Activated CD8-positive, alpha-beta T cell treated with anti-CD3 and anti-CD28 coated beads for 36 hours (primary cell): Measurements from ENCODE around the gene WRAP53. TPM values are rescaled to one million over a fixed set of nuclear protein-coding genes. Genes with fewer than 3 reads are reported as not detected.
"Not testable (repeated sequence)": the region's sequence is repeated elsewhere in the genome, so short reads cannot be mapped to it uniquely, and the experiment has no call there.

ENCODE experiments used
- ATAC-seq: fragments of 200-7000 bp; cut with Tn5 transposase; one replicate; pipeline ENCODE4 v1.10.0; 2021; ENCODE audit warnings: mild to moderate bottlenecking, moderate library complexity
- CTCF ChIA-PET: fragments of 350-600 bp; sonication (Branson Sonifier 250); formaldehyde crosslinking; loops from one replicate; lab custom pipeline; 2021; ENCODE audit warnings: antibody characterized with exemption; lab: Charles Lee
- POLR2A ChIA-PET: fragments of 350-600 bp; sonication (Branson Sonifier 250); formaldehyde crosslinking; loops from one replicate; lab custom pipeline; 2021; ENCODE audit warnings: antibody characterized with exemption; lab: Charles Lee
- DNase-seq: peaks from one replicate; pipeline ENCODE4 v3.0.0-alpha.2; 2020
- H3K27ac Mint-ChIP-seq: one replicate; pipeline ENCODE4 v1.8.0; 2021; ENCODE audit warnings: mild to moderate bottlenecking, mixed read lengths
- H3K27me3 Mint-ChIP-seq: one replicate; pipeline ENCODE4 v1.8.0; 2021; ENCODE audit warnings: mixed read lengths
- H3K36me3 Mint-ChIP-seq: one replicate; pipeline ENCODE4 v1.8.0; 2021; ENCODE audit warnings: low read depth, mixed read lengths
- H3K4me1 Mint-ChIP-seq: one replicate; pipeline ENCODE4 v1.8.0; 2021; ENCODE audit warnings: low read depth, mixed read lengths
- H3K4me3 Mint-ChIP-seq: one replicate; pipeline ENCODE4 v1.8.0; 2021; ENCODE audit warnings: mild to moderate bottlenecking, moderate library complexity, mixed read lengths
- H3K9me3 Mint-ChIP-seq: one replicate; pipeline ENCODE4 v1.8.0; 2021; ENCODE audit warnings: mixed read lengths
- intact Hi-C: fragments of 100-400 bp; cut with micrococcal nuclease; formaldehyde crosslinking; loops from one replicate; pipeline ENCODE4 v1.10.0; 2022
- total RNA-seq, 2 experiments: library from RNA; stranded (reverse); gene quantifications; one replicate each; pipeline ENCODE4 v1.2.3, GENCODE V29; 2021
- TF ChIP-seq, protein P1 (sequence below): fragments of 200-600 bp; IDR thresholded peaks from one replicate; pipeline ENCODE4 v1.8.0; 2022; ENCODE audit warnings: antibody characterized with exemption, mild to moderate bottlenecking

Gene WRAP53
- 10 to 100 TPM; 27.5 to 28.6 TPM for total RNA-seq

DNA sequence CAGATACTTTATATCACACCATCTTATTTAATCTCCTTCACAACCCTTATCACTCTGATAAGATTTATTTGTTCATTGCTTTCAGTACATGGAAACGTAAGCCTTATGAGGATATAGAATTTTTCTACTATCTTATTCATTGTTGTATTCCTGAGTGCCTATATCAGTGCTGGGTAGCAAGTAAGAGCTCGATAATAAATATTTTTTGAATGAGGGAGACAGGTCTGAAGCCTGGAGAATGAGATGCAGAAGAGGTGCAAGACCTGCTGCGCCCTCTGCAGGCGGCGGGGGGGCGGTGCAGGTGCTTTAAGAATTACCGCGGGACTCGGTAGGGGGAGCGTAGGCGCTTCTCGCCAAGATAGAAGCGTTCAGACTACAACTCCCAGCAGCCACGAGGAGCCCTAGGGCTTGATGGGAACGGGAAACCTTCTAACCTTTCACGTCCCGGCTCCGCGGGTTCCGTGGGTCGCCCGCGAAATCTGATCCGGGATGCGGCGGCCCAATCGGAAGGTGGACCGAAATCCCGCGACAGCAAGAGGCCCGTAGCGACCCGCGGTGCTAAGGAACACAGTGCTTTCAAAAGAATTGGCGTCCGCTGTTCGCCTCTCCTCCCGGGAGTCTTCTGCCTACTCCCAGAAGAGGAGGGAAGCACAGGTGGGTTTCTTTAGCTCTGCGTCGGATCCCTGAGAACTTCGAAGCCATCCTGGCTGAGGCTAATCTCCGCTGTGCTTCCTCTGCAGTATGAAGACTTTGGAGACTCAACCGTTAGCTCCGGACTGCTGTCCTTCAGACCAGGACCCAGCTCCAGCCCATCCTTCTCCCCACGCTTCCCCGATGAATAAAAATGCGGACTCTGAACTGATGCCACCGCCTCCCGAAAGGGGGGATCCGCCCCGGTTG is at the start of gene WRAP53:
TSS of gene WRAP53 (plus strand) at position 570 of the 900 bp plus-strand sequence. CDS start at position 742, 172 bp downstream.
- DNase-seq, result peak; percentile 98
- Mint-ChIP-seq H3K36me3 (peaks cover 50% of the 10 kb centered on the region), H3K4me1 (peaks cover 29% of the 10 kb centered on the region), H3K27me3 (no peaks in the 10 kb centered on the region), H3K27ac (peak within 1 kb of the TSS; percentile 99), H3K4me3 (peak within 1 kb of the TSS; percentile 92), H3K9me3 (no peaks in the 10 kb centered on the region)
- TF ChIP-seq, protein P1, sequence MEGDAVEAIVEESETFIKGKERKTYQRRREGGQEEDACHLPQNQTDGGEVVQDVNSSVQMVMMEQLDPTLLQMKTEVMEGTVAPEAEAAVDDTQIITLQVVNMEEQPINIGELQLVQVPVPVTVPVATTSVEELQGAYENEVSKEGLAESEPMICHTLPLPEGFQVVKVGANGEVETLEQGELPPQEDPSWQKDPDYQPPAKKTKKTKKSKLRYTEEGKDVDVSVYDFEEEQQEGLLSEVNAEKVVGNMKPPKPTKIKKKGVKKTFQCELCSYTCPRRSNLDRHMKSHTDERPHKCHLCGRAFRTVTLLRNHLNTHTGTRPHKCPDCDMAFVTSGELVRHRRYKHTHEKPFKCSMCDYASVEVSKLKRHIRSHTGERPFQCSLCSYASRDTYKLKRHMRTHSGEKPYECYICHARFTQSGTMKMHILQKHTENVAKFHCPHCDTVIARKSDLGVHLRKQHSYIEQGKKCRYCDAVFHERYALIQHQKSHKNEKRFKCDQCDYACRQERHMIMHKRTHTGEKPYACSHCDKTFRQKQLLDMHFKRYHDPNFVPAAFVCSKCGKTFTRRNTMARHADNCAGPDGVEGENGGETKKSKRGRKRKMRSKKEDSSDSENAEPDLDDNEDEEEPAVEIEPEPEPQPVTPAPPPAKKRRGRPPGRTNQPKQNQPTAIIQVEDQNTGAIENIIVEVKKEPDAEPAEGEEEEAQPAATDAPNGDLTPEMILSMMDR, result peak; percentile 100
- POLR2A ChIA-PET, result interaction anchor here (0.7 to 6.3 kb wide), 55 partner anchors 14 to 450 kb away, joined by 3 to 78 read pairs (median 5); partner anchors contain the start of genes ALOXE3, ATP1B2, CD68 and CYB5D1
- peak; percentile 81 for ATAC-seq
- intact Hi-C loops, result loop anchor here (5.0 kb wide), 2 partner anchors 56 to 106 kb away; partner anchors contain the start of genes MPDU1 and SHBG
- CTCF ChIA-PET, result interaction anchor here (0.6 to 5.2 kb wide), 49 partner anchors 11 to 374 kb away, joined by 3 to 63 read pairs (median 5); partner anchors contain the start of genes ACAP1, ATP1B2, CD68 and EFNB3

- no peak for ATAC-seq
- H3K4me1 Mint-ChIP-seq, result peaks cover 2% of the 10 kb centered on the region
- intact Hi-C loops, result no loop called here
- H3K27ac Mint-ChIP-seq, result no peak overlapping the region
- H3K27me3 Mint-ChIP-seq, result peaks cover 4% of the 10 kb centered on the region
- POLR2A ChIA-PET, result interaction anchor here (1.3 kb wide), 1 partner anchor 47 kb away, joined by 4 read pairs; the partner anchor contains the start of genes TP53 and WRAP53
- TF ChIP-seq, protein P1, result no peak
- H3K4me3 Mint-ChIP-seq, result no peak overlapping the region
- no peak for DNase-seq
- no peaks in the 10 kb centered on the region for H3K9me3 Mint-ChIP-seq
- CTCF ChIA-PET, result interaction anchor here (1.0 to 3.8 kb wide), 2 partner anchors 9 to 48 kb away, joined by 3 to 16 read pairs; no protein-coding TSS in a partner anchor
- H3K36me3 Mint-ChIP-seq, result no peaks in the 10 kb centered on the region
These were observed 47.5 kb upstream of the WRAP53 start for GRCh38 chr17:7640783-7641182.

DNA sequence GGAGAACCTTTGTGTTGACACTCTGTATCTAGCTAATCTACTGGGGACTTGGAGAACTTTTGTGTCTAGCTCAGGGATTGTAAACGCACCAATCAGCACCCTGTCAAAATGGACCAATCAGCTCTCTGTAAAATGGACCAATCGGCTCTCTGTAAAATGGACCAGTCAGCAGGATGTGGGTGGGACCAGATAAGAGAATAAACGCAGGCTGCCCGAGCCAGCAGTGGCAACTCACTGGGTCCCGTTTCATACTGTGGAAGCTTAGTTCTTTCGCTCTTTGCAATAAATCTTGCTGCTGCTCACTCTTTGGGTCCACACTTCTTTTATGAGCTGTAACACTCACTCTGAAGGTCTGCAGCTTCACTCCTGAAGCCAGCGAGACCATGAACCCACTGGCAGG is 46.6 kb upstream of the WRAP53 start:
- H3K4me3 Mint-ChIP-seq, H3K4me1 Mint-ChIP-seq, ATAC-seq, H3K9me3 Mint-ChIP-seq, H3K27me3 Mint-ChIP-seq, intact Hi-C loops, H3K27ac Mint-ChIP-seq, H3K36me3 Mint-ChIP-seq: not testable (repeated sequence)
- CTCF ChIA-PET, result interaction anchor here (1.0 to 3.8 kb wide), 3 partner anchors 10 to 47 kb away, joined by 3 to 16 read pairs (median 13); no protein-coding TSS in a partner anchor
- DNase-seq, result peak; percentile 30
- POLR2A ChIA-PET, result interaction anchor here (0.6 to 1.3 kb wide), 4 partner anchors 24 to 410 kb away, joined by 3 to 4 read pairs (median 3); partner anchors contain the start of genes TP53 and WRAP53

- DNase-seq (no peak), ATAC-seq (no peak)
- TF ChIP-seq, protein P1, result no peak
- Mint-ChIP-seq H3K4me3 (no peak overlapping the region), H3K36me3 (no peaks in the 10 kb centered on the region), H3K9me3 (no peaks in the 10 kb centered on the region), H3K4me1 (peaks cover 3% of the 10 kb centered on the region), H3K27ac (no peak overlapping the region), H3K27me3 (peaks cover 7% of the 10 kb centered on the region)
- CTCF ChIA-PET, result no interaction called here
- POLR2A ChIA-PET, result no interaction called here
- intact Hi-C loops, result no loop called here
These were observed 43.5 kb upstream of the WRAP53 start for GRCh38 chr17:7644775-7645174.

GRCh38 chr17:7646457-7646856 is 41.8 kb upstream of the WRAP53 start:
- intact Hi-C loops, result no loop called here
- no peak for ATAC-seq
- Mint-ChIP-seq H3K36me3 (no peaks in the 10 kb centered on the region), H3K27me3 (peaks cover 20% of the 10 kb centered on the region), H3K9me3 (no peaks in the 10 kb centered on the region), H3K4me3 (no peak overlapping the region), H3K27ac (no peak overlapping the region), H3K4me1 (peaks cover 16% of the 10 kb centered on the region)
- CTCF ChIA-PET, result interaction anchor here (0.5 to 1.3 kb wide), 2 partner anchors 14 to 45 kb away, joined by 3 read pairs; no protein-coding TSS in a partner anchor
- TF ChIP-seq, protein P1, result no peak
- DNase-seq, result no peak
- POLR2A ChIA-PET, result interaction anchor here (1.1 to 2.6 kb wide), 2 partner anchors 11 to 40 kb away, joined by 3 to 8 read pairs; partner anchors contain the start of gene TP53
